ENCODE measurements around the gene IGFBP4. TPM values are rescaled to one million over a fixed set of nuclear protein-coding genes. Genes with fewer than 3 reads are reported as not detected.

The IGFBP4 gene
- total RNA-seq, 1 experiment from 2014 or later, result 6.5 TPM

GRCh38 chr17:40480501-40481003 lies 37.3 kb downstream of the IGFBP4 start:
- CTCF ChIA-PET, result interaction anchor here (0.5 to 1.4 kb wide), 3 partner anchors 21 to 52 kb away, joined by 3 read pairs; no protein-coding TSS in a partner anchor
- BruUV-seq (replicated peaks), result no TSS peak
- H3K4me3 Mint-ChIP-seq (ENCODE audit: unreplicated experiment), result no peak overlapping the region
- intact Hi-C loops (cut with micrococcal nuclease), result loop anchor here (2.0 kb wide), 1 partner anchor 16 kb away; no protein-coding TSS in a partner anchor
- no peaks in the 10 kb centered on the region for H3K27me3 Mint-ChIP-seq (ENCODE audit: insufficient read depth, unreplicated experiment)
- peak overlapping the region; percentile 89 for H3K27ac Mint-ChIP-seq (ENCODE audit: low read depth, unreplicated experiment)
- TF ChIP-seq CTCF (IDR thresholded peaks at IDR 0.05; ENCODE audit: unreplicated experiment), result no peak
- H3K4me1 Mint-ChIP-seq (ENCODE audit: insufficient read depth, unreplicated experiment), result peaks cover 68% of the 10 kb centered on the region
- H3K9me3 Mint-ChIP-seq (ENCODE audit: unreplicated experiment), result no peaks in the 10 kb centered on the region
- peak; percentile 73 for DNase-seq (ENCODE audit: unreplicated experiment)
- peaks cover 100% of the 10 kb centered on the region for H3K36me3 Mint-ChIP-seq (ENCODE audit: insufficient read depth, unreplicated experiment)
- POLR2A ChIA-PET, result interaction anchor here (1.2 to 21.4 kb wide), 5 partner anchors 10 to 54 kb away, joined by 3 to 703 read pairs (median 199); partner anchors contain the start of gene TNS4

- peaks cover 70% of the 10 kb centered on the region for H3K4me1 Mint-ChIP-seq (ENCODE audit: insufficient read depth, unreplicated experiment)
- ChIA-PET CTCF (interaction anchor here (0.5 to 1.2 kb wide), 5 partner anchors 46 to 1048 kb away, joined by 3 to 5 read pairs (median 4); no protein-coding TSS in a partner anchor), POLR2A (interaction anchor here (0.6 to 21.4 kb wide), 8 partner anchors 9 to 162 kb away, joined by 3 to 703 read pairs (median 20); partner anchors contain the start of gene TNS4)
- peaks cover 100% of the 10 kb centered on the region for H3K36me3 Mint-ChIP-seq (ENCODE audit: insufficient read depth, unreplicated experiment)
- DNase-seq (ENCODE audit: unreplicated experiment), result no peak
- H3K9me3 Mint-ChIP-seq (ENCODE audit: unreplicated experiment), result no peaks in the 10 kb centered on the region
- peak overlapping the region; percentile 89 for H3K27ac Mint-ChIP-seq (ENCODE audit: low read depth, unreplicated experiment)
- no TSS peak for BruUV-seq (replicated peaks)
- intact Hi-C loops (cut with micrococcal nuclease), result loop anchor here (2.0 kb wide), 1 partner anchor 16 kb away; no protein-coding TSS in a partner anchor
- H3K27me3 Mint-ChIP-seq (ENCODE audit: insufficient read depth, unreplicated experiment), result no peaks in the 10 kb centered on the region
- H3K4me3 Mint-ChIP-seq (ENCODE audit: unreplicated experiment), result peak overlapping the region; percentile 22
- TF ChIP-seq CTCF (IDR thresholded peaks at IDR 0.05; ENCODE audit: unreplicated experiment), result no peak
Measured at GRCh38 chr17:40481106-40481505, 37.9 kb downstream of the IGFBP4 start.

GRCh38 chr17:40482722-40483121 lies 39.5 kb downstream of the IGFBP4 start:
- H3K9me3 Mint-ChIP-seq (ENCODE audit: unreplicated experiment), result no peaks in the 10 kb centered on the region
- H3K27me3 Mint-ChIP-seq (ENCODE audit: insufficient read depth, unreplicated experiment), result no peaks in the 10 kb centered on the region
- TF ChIP-seq CTCF (IDR thresholded peaks at IDR 0.05; ENCODE audit: unreplicated experiment), result no peak
- H3K4me1 Mint-ChIP-seq (ENCODE audit: insufficient read depth, unreplicated experiment), result peaks cover 81% of the 10 kb centered on the region
- BruUV-seq (replicated peaks), result no TSS peak
- intact Hi-C loops (cut with micrococcal nuclease), result no loop called here
- POLR2A ChIA-PET, result interaction anchor here (1.1 to 21.4 kb wide), 7 partner anchors 8 to 66 kb away, joined by 3 to 703 read pairs (median 38); partner anchors contain the start of gene TNS4
- peak overlapping the region; percentile 89 for H3K27ac Mint-ChIP-seq (ENCODE audit: low read depth, unreplicated experiment)
- peak overlapping the region; percentile 54 for H3K4me3 Mint-ChIP-seq (ENCODE audit: unreplicated experiment)
- H3K36me3 Mint-ChIP-seq (ENCODE audit: insufficient read depth, unreplicated experiment), result peaks cover 100% of the 10 kb centered on the region
- CTCF ChIA-PET, result interaction anchor here (1.6 kb wide), 1 partner anchor 50 kb away, joined by 8 read pairs; no protein-coding TSS in a partner anchor
- DNase-seq (ENCODE audit: unreplicated experiment), result peak; percentile 80

- no TSS peak for BruUV-seq (replicated peaks)
- ChIA-PET CTCF (interaction anchor here (1.6 kb wide), 1 partner anchor 49 kb away, joined by 8 read pairs; no protein-coding TSS in a partner anchor), POLR2A (interaction anchor here (2.6 to 21.4 kb wide), 5 partner anchors 9 to 51 kb away, joined by 14 to 703 read pairs (median 199); partner anchors contain the start of gene TNS4)
- H3K9me3 Mint-ChIP-seq (ENCODE audit: unreplicated experiment), result no peaks in the 10 kb centered on the region
- intact Hi-C loops (cut with micrococcal nuclease), result no loop called here
- peaks cover 100% of the 10 kb centered on the region for H3K36me3 Mint-ChIP-seq (ENCODE audit: insufficient read depth, unreplicated experiment)
- peak overlapping the region; percentile 51 for H3K4me3 Mint-ChIP-seq (ENCODE audit: unreplicated experiment)
- DNase-seq (ENCODE audit: unreplicated experiment), result no peak
- H3K27me3 Mint-ChIP-seq (ENCODE audit: insufficient read depth, unreplicated experiment), result no peaks in the 10 kb centered on the region
- H3K4me1 Mint-ChIP-seq (ENCODE audit: insufficient read depth, unreplicated experiment), result peaks cover 83% of the 10 kb centered on the region
- TF ChIP-seq CTCF (IDR thresholded peaks at IDR 0.05; ENCODE audit: unreplicated experiment), result no peak
- H3K27ac Mint-ChIP-seq (ENCODE audit: low read depth, unreplicated experiment), result peak overlapping the region; percentile 89
Measured at GRCh38 chr17:40483679-40484078, 40.4 kb downstream of the IGFBP4 start.

Measured in MCF 10A (cell line).